SK-N-SH (cell line): ENCODE data around the gene MAB21L3. TPM values are rescaled to one million over a fixed set of nuclear protein-coding genes. Genes with fewer than 3 reads are reported as not detected.

ENCODE experiments used
- CTCF ChIA-PET: fragments of 300-600, 350-600 bp; formaldehyde crosslinking; extraction: SDS; loops from one replicate; lab custom pipeline; 2021; lab: Yijun Ruan, JAX
- POLR2A ChIA-PET: fragments of 350-600 bp; sonication (Branson Sonifier 250); formaldehyde crosslinking; extraction: SDS; loops from one replicate; lab custom pipeline; 2020; ENCODE audit warnings: antibody characterized with exemption, inconsistent platforms; lab: Yijun Ruan, JAX
- DNase-seq: peaks from one replicate; pipeline ENCODE4 v3.0.0; 2012
- H2AFZ ChIP-seq: fragments of 200-600 bp; sonication (generic); 2 replicates; pipeline ENCODE4 v1.8.1; 2016; ENCODE audit warnings: antibody characterized with exemption, mild to moderate bottlenecking, low read depth
- H3F3A ChIP-seq: fragments of 200-600 bp; sonication (generic); replicated peaks from 2 replicates; pipeline ENCODE3; 2016; ENCODE audit warnings: antibody characterized with exemption, mild to moderate bottlenecking; ENCODE audit not compliant: insufficient read depth
- H3K27ac ChIP-seq, 2 experiments: fragments of 200-500 bp in 1 of 2; fragments of 200-600 bp in 1 of 2; sonication (Bioruptor generic) in 1 of 2; sonication (generic), shearing (Covaris generic) in 1 of 2; 2 replicates each; pipeline versions ENCODE4 v1.5.1 to v1.6.1; 2014 to 2016; ENCODE audit warnings: low read depth in 2 of 2, inconsistent platforms in 1 of 2, low read length in 1 of 2, mild to moderate bottlenecking in 1 of 2, mixed read lengths in 1 of 2
- H3K27me3 ChIP-seq: fragments of 200-600 bp; sonication (generic), shearing (Covaris generic); 2 replicates; pipeline ENCODE4 v1.6.1; 2016; ENCODE audit warnings: mixed run types; ENCODE audit not compliant: insufficient read depth
- H3K36me3 ChIP-seq, 2 experiments: fragments of 200-500 bp in 1 of 2; fragments of 200-600 bp in 1 of 2; sonication (Bioruptor generic) in 1 of 2; sonication (generic) in 1 of 2; replicated peaks in 1 of 2; 2 replicates each; pipeline versions ENCODE3 to v1.5.1; 2014 to 2016; ENCODE audit warnings: low read length in 1 of 2, mild to moderate bottlenecking in 1 of 2; ENCODE audit not compliant: insufficient read depth in 2 of 2, control insufficient read depth in 1 of 2
- H3K4me1 ChIP-seq, 2 experiments: fragments of 200-500 bp in 1 of 2; fragments of 200-600 bp in 1 of 2; sonication (Bioruptor generic) in 1 of 2; sonication (generic), shearing (Covaris generic) in 1 of 2; 2 replicates each; pipeline versions ENCODE4 v1.5.1 to v1.6.1; 2014 to 2016; ENCODE audit warnings: low read depth in 1 of 2, low read length in 1 of 2, mixed run types in 1 of 2; ENCODE audit not compliant: insufficient read depth in 2 of 2, control insufficient read depth in 1 of 2
- H3K4me2 ChIP-seq: fragments of 200-600 bp; sonication (generic), shearing (Covaris generic); 2 replicates; pipeline ENCODE4 v1.6.1; 2017; ENCODE audit warnings: mixed run types
- H3K4me3 ChIP-seq, 2 experiments: fragments of 200-500 bp in 1 of 2; fragments of 200-600 bp in 1 of 2; sonication (Bioruptor generic) in 1 of 2; sonication (generic), shearing (Covaris generic) in 1 of 2; 2 replicates each; pipeline versions ENCODE4 v1.5.1 to v1.8.1; 2014 to 2016; ENCODE audit warnings: low read depth in 2 of 2, inconsistent platforms in 1 of 2, low read length in 1 of 2, mild to moderate bottlenecking in 1 of 2, mixed read lengths in 1 of 2, moderate library complexity in 1 of 2
- H3K79me2 ChIP-seq: fragments of 200-600 bp; sonication (generic); 2 replicates; pipeline ENCODE4 v1.8.1; 2017; ENCODE audit warnings: mild to moderate bottlenecking; ENCODE audit not compliant: insufficient read depth
- H3K9ac ChIP-seq: fragments of 200-600 bp; sonication (generic); 2 replicates; pipeline ENCODE4 v1.6.1; 2017; ENCODE audit warnings: mixed run types
- H3K9me2 ChIP-seq: fragments of 200-600 bp; sonication (generic); 2 replicates; pipeline ENCODE4 v1.6.1; 2017; ENCODE audit warnings: mixed run types
- H3K9me3 ChIP-seq: fragments of 200-600 bp; sonication (generic); 2 replicates; pipeline ENCODE4 v1.6.1; 2017; ENCODE audit warnings: mixed run types, mild to moderate bottlenecking, moderate library complexity
- H4K20me1 ChIP-seq: fragments of 200-600 bp; sonication (generic); 2 replicates; pipeline ENCODE4 v1.6.1; 2017; ENCODE audit warnings: mild to moderate bottlenecking, mixed run types; ENCODE audit not compliant: insufficient read depth
- CTCF ChIP-seq: fragments of 200-600 bp; sonication (generic); IDR thresholded peaks from 2 replicates; pipeline ENCODE4 v1.6.1; 2017; ENCODE audit warnings: antibody characterized with exemption, mild to moderate bottlenecking, moderate library complexity
- EP300 ChIP-seq, 2 experiments: IDR thresholded peaks; 2 replicates each; pipeline versions ENCODE4 v1.4.0 to v1.6.1; 2012; ENCODE audit warnings: borderline replicate concordance in 1 of 2, low read depth in 1 of 2, low read length in 1 of 2
- EZH2phosphoT487 ChIP-seq: fragments of 200-600 bp; sonication (generic); IDR thresholded peaks from 2 replicates; pipeline ENCODE4 v1.6.1; 2017; ENCODE audit warnings: low read depth, mixed run types, mild to moderate bottlenecking, antibody characterized with exemption, moderate library complexity, borderline replicate concordance
- FOXM1 ChIP-seq: IDR thresholded peaks from 2 replicates; pipeline ENCODE4 v1.4.0; 2012; ENCODE audit warnings: low read depth, mild to moderate bottlenecking
- MAX ChIP-seq: IDR thresholded peaks from 2 replicates; pipeline ENCODE4 v1.4.0; 2012; ENCODE audit warnings: low read depth
- PBX3 ChIP-seq: IDR thresholded peaks from 2 replicates; pipeline ENCODE4; 2012
- RAD21 ChIP-seq: IDR thresholded peaks from 2 replicates; pipeline ENCODE4 v1.6.1; 2012; ENCODE audit warnings: mild to moderate bottlenecking, low read length
- RCOR1 ChIP-seq: fragments of 150-350 bp; IDR thresholded peaks from 2 replicates; pipeline ENCODE4 v1.6.1; 2017; ENCODE audit warnings: antibody characterized with exemption, low read length
- REST ChIP-seq: IDR thresholded peaks from 2 replicates; pipeline ENCODE4 v1.6.1; 2012; ENCODE audit warnings: mild to moderate bottlenecking, low read depth, low read length, moderate library complexity
- RXRA ChIP-seq: IDR thresholded peaks from 2 replicates; pipeline ENCODE4 v1.4.0; 2012; ENCODE audit warnings: low read depth, mild to moderate bottlenecking, borderline replicate concordance
- SIN3A ChIP-seq: IDR thresholded peaks from 2 replicates; pipeline ENCODE4 v1.6.1; 2012; ENCODE audit warnings: low read depth, mild to moderate bottlenecking, low read length, moderate library complexity, borderline replicate concordance
- SMC3 ChIP-seq: IDR thresholded peaks from 2 replicates; pipeline ENCODE4 v1.6.1; 2012; ENCODE audit warnings: low read depth, low read length, improper control_type of control experiment
- YY1 ChIP-seq: IDR thresholded peaks from 2 replicates; pipeline ENCODE4 v1.4.0; 2012; ENCODE audit warnings: low read depth, mild to moderate bottlenecking
- WGBS: methylation state at CpG from one replicate; pipeline ENCODE4 v1.1.6; 2017; ENCODE audit warnings: low lambda C conversion rate; 5-methylcytosine and 5-hydroxymethylcytosine counted together
- polyA plus RNA-seq, 3 experiments: library from polyadenylated mRNA; depleted of rRNA; stranded (reverse); fragments of >200 nt; gene quantifications; 2 replicates each; pipeline ENCODE4 v1.2.3, GENCODE V29; 2012

MAB21L3 gene
- polyA plus RNA-seq, 1 of the 3 experiments (the other 2 are of a cell fraction) = not detected

- no peak overlapping the region for H3K4me3 ChIP-seq
- no peak for DNase-seq
- no peaks in the 10 kb centered on the region for H3K79me2 ChIP-seq
- TF ChIP-seq PBX3 (no peak), MAX (no peak), SMC3 (no peak), RAD21 (no peak), SIN3A (no peak), EZH2phosphoT487 (no peak), REST (no peak), RXRA (no peak), CTCF (no peak), FOXM1 (no peak)
- no peak overlapping the region for H2AFZ ChIP-seq
- H3K9me3 ChIP-seq = no peaks in the 10 kb centered on the region
- H3K9me2 ChIP-seq = no peaks in the 10 kb centered on the region
- no peak overlapping the region for H3K27ac ChIP-seq
- ChIA-PET POLR2A (interaction anchor here (1.4 kb wide), 1 partner anchor 11 kb away, joined by 3 read pairs; no protein-coding TSS in a partner anchor), CTCF (interaction anchor here (2.5 to 17.7 kb wide), 3 partner anchors 10 to 342 kb away, joined by 17 to 1099 read pairs (median 21); no protein-coding TSS in a partner anchor)
- no peaks in the 10 kb centered on the region for H3F3A ChIP-seq
- H3K4me2 ChIP-seq = no peak overlapping the region
- H3K4me1 ChIP-seq = peaks cover 2 to 4% of the 10 kb centered on the region in 2 experiments; a peak in 2 of 4 replicates
- H3K9ac ChIP-seq = no peak overlapping the region
- no peaks in the 10 kb centered on the region for H3K36me3 ChIP-seq
- no peaks in the 10 kb centered on the region for H3K27me3 ChIP-seq
- H4K20me1 ChIP-seq = no peaks in the 10 kb centered on the region
These were observed 42.5 kb downstream of the MAB21L3 start for GRCh38 chr1:116153692-116154031.

- no peak overlapping the region for H2AFZ ChIP-seq
- no peaks in the 10 kb centered on the region for H3K27me3 ChIP-seq
- H3K4me1 ChIP-seq = peaks cover 2 to 4% of the 10 kb centered on the region in 2 experiments; a peak in 2 of 4 replicates
- 65% methylated on average over 4 of the region's 4 CpGs for WGBS
- H3K4me3 ChIP-seq = no peak overlapping the region
- H3K9me3 ChIP-seq = no peaks in the 10 kb centered on the region
- H3K36me3 ChIP-seq = no peaks in the 10 kb centered on the region
- H3K27ac ChIP-seq = no peak overlapping the region
- DNase-seq = no peak
- ChIA-PET POLR2A (interaction anchor here (1.4 kb wide), 1 partner anchor 10 kb away, joined by 3 read pairs; no protein-coding TSS in a partner anchor), CTCF (interaction anchor here (2.5 to 17.7 kb wide), 3 partner anchors 9 to 341 kb away, joined by 17 to 1099 read pairs (median 21); no protein-coding TSS in a partner anchor)
- no peaks in the 10 kb centered on the region for H3K79me2 ChIP-seq
- H3K9ac ChIP-seq = no peak overlapping the region
- H3F3A ChIP-seq = no peaks in the 10 kb centered on the region
- no peaks in the 10 kb centered on the region for H3K9me2 ChIP-seq
- H4K20me1 ChIP-seq = no peaks in the 10 kb centered on the region
- H3K4me2 ChIP-seq = no peak overlapping the region
- TF ChIP-seq FOXM1 (no peak), SIN3A (no peak), CTCF (no peak), RCOR1 (no peak), YY1 (no peak), REST (no peak), EP300 (IDR thresholded peaks at IDR 0.05; ENCODE audit: borderline replicate concordance in 1 of 2, low read depth in 1 of 2, low read length in 1 of 2) (no peak)
These were observed 43.3 kb downstream of the MAB21L3 start for GRCh38 chr1:116154536-116154935.
